GM12875 (cell line): ENCODE data around the gene TASOR.
A peak's percentile ranks its signal among the peaks of the same experiment; 100 is the strongest.
"Not testable (repeated sequence)": the region's sequence is repeated elsewhere in the genome, so short reads cannot be mapped to it uniquely, and the experiment has no call there.

Experiments
- H3K4me3 ChIP-seq: one replicate; pipeline ENCODE4 v1.5.1; 2011; ENCODE audit warnings: low read depth, low read length, control low read depth
- TF ChIP-seq, protein P1 (sequence below): IDR thresholded peaks from 2 replicates; pipeline ENCODE4 v1.5.1; 2011; ENCODE audit warnings: low read depth, mild to moderate bottlenecking, control low read depth, inconsistent platforms, low read length, moderate library complexity, borderline replicate concordance; ENCODE audit not compliant: insufficient read depth

TASOR gene, protein sequence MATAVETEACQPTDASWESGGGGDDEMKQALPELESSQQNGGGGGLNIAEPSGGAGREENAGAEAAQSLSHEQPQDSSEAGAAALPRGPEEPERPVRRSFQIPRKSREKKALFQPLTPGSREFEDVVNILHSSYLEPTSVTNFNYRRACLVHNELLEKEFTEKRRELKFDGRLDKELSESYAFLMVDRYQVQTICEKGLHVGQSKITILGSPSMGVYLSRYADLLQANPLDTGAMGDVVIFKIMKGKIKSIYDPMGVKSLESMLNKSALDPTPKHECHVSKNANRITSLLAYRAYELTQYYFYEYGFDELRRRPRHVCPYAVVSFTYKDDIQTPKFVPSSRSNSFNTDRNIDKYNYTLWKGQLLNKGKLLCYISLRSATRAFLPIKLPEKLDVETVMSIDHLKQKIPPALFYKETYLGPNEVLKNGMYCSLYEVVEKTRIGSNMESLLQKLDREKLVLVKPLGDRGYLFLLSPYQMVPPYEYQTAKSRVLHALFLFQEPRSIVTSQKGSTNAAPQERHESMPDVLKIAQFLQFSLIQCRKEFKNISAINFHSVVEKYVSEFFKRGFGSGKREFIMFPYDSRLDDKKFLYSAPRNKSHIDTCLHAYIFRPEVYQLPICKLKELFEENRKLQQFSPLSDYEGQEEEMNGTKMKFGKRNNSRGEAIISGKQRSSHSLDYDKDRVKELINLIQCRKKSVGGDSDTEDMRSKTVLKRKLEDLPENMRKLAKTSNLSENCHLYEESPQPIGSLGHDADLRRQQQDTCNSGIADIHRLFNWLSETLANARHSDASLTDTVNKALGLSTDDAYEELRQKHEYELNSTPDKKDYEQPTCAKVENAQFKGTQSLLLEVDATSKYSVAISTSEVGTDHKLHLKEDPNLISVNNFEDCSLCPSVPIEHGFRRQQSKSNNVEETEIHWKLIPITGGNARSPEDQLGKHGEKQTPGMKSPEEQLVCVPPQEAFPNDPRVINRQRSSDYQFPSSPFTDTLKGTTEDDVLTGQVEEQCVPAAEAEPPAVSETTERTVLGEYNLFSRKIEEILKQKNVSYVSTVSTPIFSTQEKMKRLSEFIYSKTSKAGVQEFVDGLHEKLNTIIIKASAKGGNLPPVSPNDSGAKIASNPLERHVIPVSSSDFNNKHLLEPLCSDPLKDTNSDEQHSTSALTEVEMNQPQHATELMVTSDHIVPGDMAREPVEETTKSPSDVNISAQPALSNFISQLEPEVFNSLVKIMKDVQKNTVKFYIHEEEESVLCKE (N-terminal part only)

DNA sequence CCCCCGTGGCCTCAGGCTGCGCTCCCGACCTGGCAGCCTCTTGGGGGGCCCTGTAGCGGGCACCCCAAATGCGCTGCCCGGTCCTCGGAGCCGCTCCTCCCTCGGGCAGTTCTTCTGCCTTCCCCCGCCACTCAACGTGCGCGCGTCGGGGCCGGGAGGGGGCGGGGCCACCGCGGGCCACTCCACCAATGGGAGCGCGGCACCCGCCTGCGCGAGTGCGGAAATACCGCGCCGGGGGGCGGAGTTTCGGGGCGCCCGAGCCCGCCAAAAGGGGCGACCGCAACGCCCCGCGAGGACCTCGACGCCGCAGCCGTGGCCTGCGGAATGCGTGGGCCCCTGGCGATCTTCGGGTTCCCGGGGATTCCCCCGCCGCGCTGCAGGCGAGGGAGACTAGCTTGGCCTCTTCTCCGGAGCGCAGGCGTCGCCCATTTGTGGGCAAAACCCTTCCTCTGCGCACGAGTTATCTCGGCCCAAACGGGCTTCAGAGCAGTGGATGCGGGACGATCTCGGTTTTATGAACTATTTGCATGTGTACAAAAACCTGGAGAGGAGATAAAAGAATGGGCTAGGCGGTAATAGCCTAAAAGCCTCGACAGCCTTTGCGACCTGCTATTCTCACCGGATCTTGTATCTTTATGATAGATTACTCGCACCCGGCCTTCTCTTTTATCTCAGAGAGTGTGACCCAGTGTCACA lies at the start of gene TASOR:
Gene TASOR (minus strand): TSS at position 144 of the 696 bp plus-strand sequence. CDS start 259 bp downstream, outside the sequence.
- TF ChIP-seq, protein P1, sequence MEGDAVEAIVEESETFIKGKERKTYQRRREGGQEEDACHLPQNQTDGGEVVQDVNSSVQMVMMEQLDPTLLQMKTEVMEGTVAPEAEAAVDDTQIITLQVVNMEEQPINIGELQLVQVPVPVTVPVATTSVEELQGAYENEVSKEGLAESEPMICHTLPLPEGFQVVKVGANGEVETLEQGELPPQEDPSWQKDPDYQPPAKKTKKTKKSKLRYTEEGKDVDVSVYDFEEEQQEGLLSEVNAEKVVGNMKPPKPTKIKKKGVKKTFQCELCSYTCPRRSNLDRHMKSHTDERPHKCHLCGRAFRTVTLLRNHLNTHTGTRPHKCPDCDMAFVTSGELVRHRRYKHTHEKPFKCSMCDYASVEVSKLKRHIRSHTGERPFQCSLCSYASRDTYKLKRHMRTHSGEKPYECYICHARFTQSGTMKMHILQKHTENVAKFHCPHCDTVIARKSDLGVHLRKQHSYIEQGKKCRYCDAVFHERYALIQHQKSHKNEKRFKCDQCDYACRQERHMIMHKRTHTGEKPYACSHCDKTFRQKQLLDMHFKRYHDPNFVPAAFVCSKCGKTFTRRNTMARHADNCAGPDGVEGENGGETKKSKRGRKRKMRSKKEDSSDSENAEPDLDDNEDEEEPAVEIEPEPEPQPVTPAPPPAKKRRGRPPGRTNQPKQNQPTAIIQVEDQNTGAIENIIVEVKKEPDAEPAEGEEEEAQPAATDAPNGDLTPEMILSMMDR, result no peak
- H3K4me3 ChIP-seq, result peak within 1 kb of the TSS; percentile 55

DNA sequence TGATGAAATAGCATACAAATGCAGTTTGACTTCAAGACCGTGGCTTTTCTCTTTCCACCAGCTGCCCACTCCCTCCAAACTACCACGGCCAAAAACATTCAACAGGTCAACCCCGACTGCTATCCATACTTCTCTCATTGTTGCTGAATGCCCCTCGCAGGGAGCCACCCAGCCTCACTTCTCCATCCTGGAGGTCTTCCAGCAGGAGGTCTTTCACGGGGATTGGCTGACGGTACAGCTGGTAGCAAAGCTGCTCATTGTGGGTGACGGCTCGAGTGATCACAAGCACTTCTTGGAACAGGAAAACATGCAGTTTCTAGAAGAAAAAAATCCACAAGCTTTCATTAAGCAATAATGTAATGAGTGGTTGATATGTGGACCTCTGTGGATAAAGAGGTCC lies 49.0 kb upstream of the TASOR start:
- TF ChIP-seq, protein P1, result no peak

DNA sequence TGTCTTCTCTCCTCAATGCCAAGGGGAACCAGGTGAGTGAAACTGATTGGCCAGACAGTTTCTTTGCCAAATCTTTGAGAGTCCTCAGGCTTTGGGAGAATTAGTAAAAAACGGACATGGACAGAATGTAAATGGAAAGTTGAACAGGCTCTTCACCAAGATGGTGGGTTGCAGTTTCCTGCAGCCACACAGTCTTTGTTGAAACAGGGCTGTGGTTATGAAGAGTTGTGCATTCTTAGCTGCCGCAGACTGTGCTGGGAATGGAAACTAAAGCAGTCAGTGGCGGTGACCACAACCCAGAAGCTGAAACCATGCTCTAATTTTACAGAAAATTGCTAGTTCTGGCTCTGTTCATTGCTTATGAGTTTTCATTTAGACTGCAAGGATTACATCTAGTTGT lies 42.1 kb upstream of the TASOR start:
- H3K4me3 ChIP-seq, result no peak overlapping the region
- TF ChIP-seq, protein P1, result no peak

More for the DNA sequence above, 49.0 kb upstream of the TASOR start:
- no peak overlapping the region for H3K4me3 ChIP-seq

DNA sequence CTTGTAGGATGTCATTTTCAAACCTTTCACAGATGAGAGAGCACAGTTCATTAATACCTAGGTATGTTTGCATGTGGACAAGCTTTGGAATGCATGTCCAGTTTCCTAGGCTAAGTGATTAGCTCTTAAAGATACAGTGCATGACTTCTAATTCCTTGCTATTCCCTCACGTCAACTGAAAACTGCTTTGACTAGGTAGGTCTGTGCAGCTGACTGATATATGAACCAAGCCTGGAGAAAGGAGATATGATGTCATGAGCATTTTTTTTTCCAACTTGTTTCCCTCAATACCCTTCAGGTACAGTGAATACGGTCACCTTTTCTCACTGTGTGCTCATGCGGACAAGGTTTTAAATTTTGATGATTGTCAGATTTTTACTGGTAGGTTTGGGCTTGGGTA lies 41.6 kb upstream of the TASOR start:
- TF ChIP-seq, protein P1, result no peak
- H3K4me3 ChIP-seq, result no peak overlapping the region

DNA sequence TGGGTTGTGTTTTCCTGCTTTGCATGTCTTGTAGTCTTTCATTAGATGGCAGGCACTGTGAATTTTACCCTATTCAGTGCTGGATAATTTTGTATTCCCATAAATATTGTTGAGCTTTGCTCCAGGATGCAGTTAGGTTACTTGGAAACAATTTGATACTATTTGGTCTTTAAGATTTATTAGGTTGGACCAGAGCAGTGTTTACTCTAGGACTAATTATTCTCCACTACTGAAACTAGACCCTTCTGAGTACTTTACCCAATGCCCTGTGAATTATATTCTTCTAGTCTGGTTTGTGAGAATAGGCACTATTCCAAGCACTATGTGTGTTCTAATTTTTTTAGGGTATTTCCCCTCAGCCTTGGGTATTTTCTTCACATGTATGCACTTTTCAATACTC lies 37.8 kb upstream of the TASOR start:
- TF ChIP-seq, protein P1, result no peak

DNA sequence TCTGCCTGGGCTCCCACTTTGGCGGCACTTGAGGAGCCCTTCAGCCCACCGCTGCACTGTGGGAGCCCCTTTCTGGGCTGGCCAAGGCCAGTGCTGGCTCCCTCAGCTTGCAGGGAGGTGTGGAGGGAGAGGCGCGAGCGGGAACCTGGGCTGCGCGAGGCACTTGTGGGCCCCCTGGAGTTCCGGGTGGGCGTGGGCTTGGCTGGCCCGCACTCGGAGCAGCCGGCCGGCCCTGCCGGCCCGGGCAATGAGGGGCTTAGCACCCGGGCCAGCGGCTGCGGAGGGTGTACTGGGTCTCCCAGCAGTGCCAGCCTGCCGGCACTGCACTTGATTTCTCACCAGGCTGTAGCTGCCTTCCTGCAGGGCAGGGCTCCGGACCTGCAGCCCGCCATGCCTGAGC lies 35.7 kb upstream of the TASOR start:
- not testable (repeated sequence) for H3K4me3 ChIP-seq

More for the DNA sequence above, 37.8 kb upstream of the TASOR start:
- H3K4me3 ChIP-seq, result no peak overlapping the region
